K562 (cell line): ENCODE results near the gene TBRG4. TPM values are rescaled to one million over a fixed set of nuclear protein-coding genes. Genes with fewer than 3 reads are reported as not detected.

Source experiments
- ATAC-seq: fragments of 200-7000 bp; cut with Tn5 transposase; 3 replicates; pipeline ENCODE4 v1.9.1; 2020; ENCODE audit warnings: moderate library complexity
- BruUV-seq: library from RNA; stranded (reverse); fragments of 400-500 nt; replicated peaks from 2 replicates; lab custom pipeline; 2021; lab: Mats Ljungman, UMichigan
- CTCF ChIA-PET: fragments of 300-600 bp; formaldehyde crosslinking; extraction: SDS; loops from one replicate; lab custom pipeline; 2021; ENCODE audit warnings: low intra/inter-chr PET ratio; lab: Yijun Ruan, JAX
- POLR2A ChIA-PET: fragments of 300-600, 350-650 bp; sonication (Branson Sonifier 250); formaldehyde crosslinking; extraction: SDS; loops from one replicate; lab custom pipeline; 2021; ENCODE audit warnings: antibody characterized with exemption, inconsistent platforms; lab: Yijun Ruan, JAX
- DNase-seq, 4 experiments: peaks; one replicate each; pipeline versions ENCODE4 v3.0.0 to v3.0.0-alpha.2; 2011 to 2018; ENCODE audit warnings: low spot score in 3 of 4, mixed read lengths in 3 of 4; ENCODE audit errors: extremely low read depth in 1 of 4
- FAIRE-seq: peaks from 2 replicates; lab custom pipeline; 2011; peaks lifted over from hg19 to GRCh38; lab: Jason Lieb, UNC
- H2AFZ ChIP-seq: 2 replicates; pipeline ENCODE4 v1.6.0; 2011; ENCODE audit warnings: low read depth, low read length, control low read depth, inconsistent platforms
- H3K27ac ChIP-seq: fragments of 200-600 bp; 3 replicates; pipeline ENCODE4 v1.8.0; 2011; ENCODE audit warnings: low read depth, mild to moderate bottlenecking, control low read depth, inconsistent platforms, low read length, moderate library complexity, mixed read lengths; ENCODE audit errors: extremely low read depth
- H3K27me3 ChIP-seq, 2 experiments: fragments of 300-600 bp in 1 of 2; 2 replicates in 1 of 2; 3 replicates in 1 of 2; pipeline versions ENCODE4 v1.6.0 to v1.8.0; 2011; ENCODE audit warnings: inconsistent platforms in 2 of 2, low read length in 2 of 2, mild to moderate bottlenecking in 1 of 2, mixed read lengths in 1 of 2, moderate library complexity in 1 of 2; ENCODE audit not compliant: control insufficient read depth in 2 of 2, insufficient read depth in 2 of 2
- H3K36me3 ChIP-seq: fragments of 300-600 bp; 3 replicates; pipeline ENCODE4 v1.8.0; 2011; ENCODE audit warnings: mild to moderate bottlenecking, low read length, inconsistent platforms; ENCODE audit not compliant: control insufficient read depth, insufficient read depth
- H3K4me1 ChIP-seq, 2 experiments: fragments of 200-600 bp in 1 of 2; replicated peaks in 1 of 2; 2 replicates in 1 of 2; 3 replicates in 1 of 2; pipeline versions ENCODE4 v1.5.1 to v1.8.0; 2011; ENCODE audit warnings: inconsistent platforms in 2 of 2, low read length in 2 of 2, mild to moderate bottlenecking in 1 of 2, mixed read lengths in 1 of 2, moderate library complexity in 1 of 2; ENCODE audit not compliant: control insufficient read depth in 2 of 2, insufficient read depth in 2 of 2
- H3K4me2 ChIP-seq: 2 replicates; pipeline ENCODE4 v1.6.1; 2011; ENCODE audit warnings: low read length, control low read depth, inconsistent platforms, mixed read lengths; ENCODE audit not compliant: insufficient read depth
- H3K4me3 ChIP-seq: fragments of 200-600 bp; sonication (generic), shearing (Covaris generic); 2 replicates; pipeline ENCODE4 v1.5.1; 2016; ENCODE audit warnings: control low read depth, inconsistent platforms
- H3K79me2 ChIP-seq: fragments of 200-600 bp; 3 replicates; pipeline ENCODE4 v1.8.0; 2011; ENCODE audit warnings: low read length, inconsistent platforms; ENCODE audit not compliant: control insufficient read depth, insufficient read depth
- H3K9ac ChIP-seq, 2 experiments: 2 replicates each; pipeline versions ENCODE4 v1.6.0 to v1.6.1; 2011; ENCODE audit warnings: low read depth in 2 of 2, low read length in 2 of 2, control low read depth in 1 of 2, inconsistent platforms in 1 of 2, mild to moderate bottlenecking in 1 of 2, mixed read lengths in 1 of 2; ENCODE audit not compliant: insufficient read depth in 1 of 2
- H3K9me1 ChIP-seq: one replicate; pipeline ENCODE4 v1.6.0; 2011; ENCODE audit warnings: inconsistent platforms, mild to moderate bottlenecking, low read length, moderate library complexity; ENCODE audit not compliant: control insufficient read depth, insufficient read depth
- H3K9me3 ChIP-seq: replicated peaks from 2 replicates; pipeline ENCODE4 v1.5.1; 2011; ENCODE audit warnings: low read depth, low read length, inconsistent platforms; ENCODE audit not compliant: control insufficient read depth, insufficient read depth
- H4K20me1 ChIP-seq: replicated peaks from 2 replicates; pipeline ENCODE4 v1.6.1; 2011; ENCODE audit warnings: low read length, inconsistent platforms, mixed read lengths; ENCODE audit not compliant: control insufficient read depth, insufficient read depth
- BRF1 ChIP-seq: IDR thresholded peaks from 3 replicates; pipeline ENCODE4 v1.6.1; 2011; ENCODE audit warnings: borderline replicate concordance, mild to moderate bottlenecking; ENCODE audit not compliant: insufficient read length; ENCODE audit errors: extremely low read depth
- CHD2 ChIP-seq: IDR thresholded peaks from 2 replicates; pipeline ENCODE4 v1.6.1; 2011; ENCODE audit warnings: low read depth, low read length
- HNRNPK ChIP-seq: fragments of 200-400 bp; formaldehyde crosslinking; IDR thresholded peaks from one replicate; pipeline ENCODE4 v1.6.1; 2018; ENCODE audit warnings: mild to moderate bottlenecking, low read depth, low read length; ENCODE audit not compliant: poor library complexity, severe bottlenecking
- HNRNPUL1 ChIP-seq: fragments of 200-400 bp; formaldehyde crosslinking; IDR thresholded peaks from 2 replicates; pipeline ENCODE4 v1.6.1; 2017; ENCODE audit warnings: low read length
- KDM5B ChIP-seq: fragments of 200-600 bp; sonication (generic); IDR thresholded peaks from 2 replicates; pipeline ENCODE4 v1.6.1; 2012; ENCODE audit warnings: low read depth, mild to moderate bottlenecking, moderate library complexity, low read length, control low read depth, inconsistent platforms; ENCODE audit not compliant: insufficient replicate concordance
- PTBP1 ChIP-seq: fragments of 200-400 bp; formaldehyde crosslinking; IDR thresholded peaks from 2 replicates; pipeline ENCODE4 v1.6.1; 2017; ENCODE audit warnings: low read depth, low read length
- RBM17 ChIP-seq: fragments of 200-400 bp; formaldehyde crosslinking; IDR thresholded peaks from 2 replicates; pipeline ENCODE4 v1.6.1; 2017; ENCODE audit warnings: low read depth, mild to moderate bottlenecking, low read length, borderline replicate concordance
- SRSF9 ChIP-seq: fragments of 200-400 bp; formaldehyde crosslinking; IDR thresholded peaks from 2 replicates; pipeline ENCODE4 v1.6.1; 2017; ENCODE audit warnings: low read depth, low read length, borderline replicate concordance
- ZNF12 ChIP-seq: sonication (generic); formaldehyde crosslinking; IDR thresholded peaks from 2 replicates; pipeline ENCODE4 v1.4.0; 2020; ENCODE audit warnings: mild to moderate bottlenecking, missing genetic modification reagents
- ZNF3 ChIP-seq: fragments of 250-450 bp; sonication (Bioruptor Pico); IDR thresholded peaks from 2 replicates; pipeline ENCODE4 v1.5.0; 2021; ENCODE audit warnings: mild to moderate bottlenecking, moderate library complexity
- ZNF655 ChIP-seq: fragments of 250-450 bp; sonication (Bioruptor Pico); IDR thresholded peaks from 2 replicates; pipeline ENCODE4 v1.5.0; 2021
- ZZZ3 ChIP-seq: fragments of 450-650 bp; IDR thresholded peaks from 2 replicates; pipeline ENCODE4 v1.6.1; 2016; ENCODE audit warnings: antibody characterized with exemption, mild to moderate bottlenecking, moderate library complexity
- WGBS: fragments of 100-300 bp; shearing (Covaris generic); methylation state at CpG from one replicate; pipeline ENCODE4 v1.1.6; 2016; ENCODE audit warnings: low coverage, mixed read lengths; ENCODE audit not compliant: insufficient coverage; ENCODE audit errors: missing lambda C conversion rate; 5-methylcytosine and 5-hydroxymethylcytosine counted together
- in situ Hi-C: fragments of 300-500 bp; cut with MboI; formaldehyde crosslinking; loops from 4 replicates; pipeline ENCODE4 v1.15.0; 2018; ENCODE audit warnings: inconsistent platforms, mixed read lengths
- intact Hi-C: fragments of 100-400 bp; cut with micrococcal nuclease; formaldehyde crosslinking; loops from 2 replicates; pipeline ENCODE4 v1.14.2; 2022
- polyA plus RNA-seq, 8 experiments: library from polyadenylated mRNA; depleted of rRNA in 4 of 8; stranded (reverse) in 5 of 8; unstranded in 3 of 8; fragments of >200 nt; fragmentation: Nextera tagmentation in 2 of 8; fragmentation: Illumina TruSeq in 1 of 8; extraction: Ambion mirVana in 2 of 8; extraction: Trizol in 1 of 8; gene quantifications; 2 replicates each; pipeline versions ENCODE4 v1.2.1 to v1.2.3, GENCODE V29; 2011 to 2014; ENCODE audit warnings: inconsistent platforms in 1 of 8, missing spikeins in 1 of 8
- total RNA-seq, 7 experiments: library from RNA; depleted of rRNA in 6 of 7; stranded (reverse); fragments of >200 nt in 6 of 7; fragmentation: Illumina TruSeq in 2 of 7; extraction: Trizol in 2 of 7; gene quantifications; 2 replicates each; pipeline versions ENCODE4 v1.2.1 to v1.2.3, GENCODE V29; 2011 to 2021; ENCODE audit warnings: low replicate concordance in 1 of 7

Gene TBRG4
- total and polyA plus RNA-seq, 9 of the 15 experiments (the other 6 are each of a cell fraction or from before 2014, with no cell fraction given), result 11.2 to 322 (median 216) TPM

- 0% methylated on average over 4 of the region's 4 CpGs for WGBS
- Histone ChIP-seq H3K9me1 (no peaks in the 10 kb centered on the region), H3K79me2 (no peaks in the 10 kb centered on the region), H3K36me3 (no peaks in the 10 kb centered on the region), H3K4me3 (no peak overlapping the region), H3K9ac (no peak overlapping the region), H2AFZ (no peak overlapping the region), H3K27ac (no peak overlapping the region), H3K27me3 (peaks cover 23 to 58% of the 10 kb centered on the region in 2 experiments), H3K9me3 (no peaks in the 10 kb centered on the region), H3K4me2 (no peak overlapping the region), H3K4me1 (peaks cover 0 to 11% of the 10 kb centered on the region in 2 experiments; a peak in 1 of 5 replicates), H4K20me1 (no peaks in the 10 kb centered on the region)
- intact Hi-C loops (no loop called here), in situ Hi-C loops (loop anchor here (25.0 kb wide), 1 partner anchor 701 kb away; the partner anchor contains the start of gene CCDC201)
- DNase-seq (no peak), FAIRE-seq (no peak), ATAC-seq (no peak)
- no TSS peak for BruUV-seq
- ChIA-PET CTCF (no interaction called here), POLR2A (no interaction called here)
- TF ChIP-seq SRSF9 (no peak), PTBP1 (no peak), HNRNPUL1 (no peak), CHD2 (no peak), ZNF12 (CRISPR knock-in tag) (no peak), ZZZ3 (no peak)
Observed at GRCh38 chr7:45161138-45161537, 49.6 kb upstream of the TBRG4 start.

GRCh38 chr7:45160417-45160881 is 49.0 kb upstream of the TBRG4 start:
- in situ Hi-C loops, result loop anchor here (25.0 kb wide), 1 partner anchor 702 kb away; the partner anchor contains the start of gene CCDC201
- no peak overlapping the region for H3K9ac ChIP-seq
- no peaks in the 10 kb centered on the region for H3K36me3 ChIP-seq
- ATAC-seq (no peak), DNase-seq (no peak), FAIRE-seq (no peak)
- no peak overlapping the region for H3K4me2 ChIP-seq
- BruUV-seq, result no TSS peak
- intact Hi-C loops, result no loop called here
- no peaks in the 10 kb centered on the region for H3K9me3 ChIP-seq
- no peak overlapping the region for H2AFZ ChIP-seq
- H3K27me3 ChIP-seq, result peaks cover 23 to 58% of the 10 kb centered on the region in 2 experiments
- TF ChIP-seq KDM5B (no peak), BRF1 (no peak), ZNF655 (CRISPR knock-in tag) (no peak), HNRNPK (no peak), RBM17 (no peak), ZNF3 (CRISPR knock-in tag) (no peak)
- H3K4me3 ChIP-seq, result no peak overlapping the region
- no peaks in the 10 kb centered on the region for H3K79me2 ChIP-seq
- no peaks in the 10 kb centered on the region for H4K20me1 ChIP-seq
- 0% methylated on average over 10 of the region's 10 CpGs for WGBS
- H3K27ac ChIP-seq, result no peak overlapping the region
- H3K9me1 ChIP-seq, result no peaks in the 10 kb centered on the region
- ChIA-PET CTCF (no interaction called here), POLR2A (no interaction called here)
- H3K4me1 ChIP-seq, result peaks cover 0 to 11% of the 10 kb centered on the region in 2 experiments; a peak in 1 of 5 replicates
